Endothelial cell of umbilical vein (primary cell): ENCODE measurements around the gene DIS3L2. TPM values are rescaled to one million over a fixed set of nuclear protein-coding genes. Genes with fewer than 3 reads are reported as not detected.

Experiments
- BruUV-seq: library from RNA; stranded (reverse); fragments of 400-500 nt; replicated peaks from 2 replicates; lab custom pipeline; 2021; lab: Mats Ljungman, UMichigan
- CTCF ChIA-PET: fragments of 300-600, 350-600 bp; sonication (Branson Sonifier 250); formaldehyde crosslinking; loops from one replicate; lab custom pipeline; 2021; ENCODE audit warnings: antibody characterized with exemption, inconsistent platforms; lab: Charles Lee
- POLR2A ChIA-PET: fragments of 300-600, 350-600 bp; sonication (Branson Sonifier 250); formaldehyde crosslinking; loops from one replicate; lab custom pipeline; 2021; ENCODE audit warnings: antibody characterized with exemption, inconsistent platforms; lab: Charles Lee
- DNase-seq: peaks from one replicate; pipeline ENCODE4 v3.0.0-alpha.2; 2011; ENCODE audit warnings: low read depth, low spot score
- FAIRE-seq: peaks from 2 replicates; lab custom pipeline; 2011; peaks lifted over from hg19 to GRCh38; lab: Jason Lieb, UNC
- H2AFZ ChIP-seq: 2 replicates; pipeline ENCODE4 v1.6.0; 2012; ENCODE audit warnings: low read depth, low read length, control low read depth, inconsistent platforms
- H3K27ac ChIP-seq: 2 replicates; pipeline ENCODE4 v1.5.1; 2011; ENCODE audit warnings: low read depth, mild to moderate bottlenecking, control low read depth, low read length, moderate library complexity; ENCODE audit not compliant: insufficient read depth
- H3K27me3 ChIP-seq, 2 experiments: 2 replicates each; pipeline versions ENCODE4 v1.6.0 to v1.6.1; 2011; ENCODE audit warnings: low read length in 2 of 2, mixed read lengths in 1 of 2; ENCODE audit not compliant: control insufficient read depth in 2 of 2, insufficient read depth in 2 of 2
- H3K36me3 ChIP-seq, 2 experiments: 2 replicates in 1 of 2; 3 replicates in 1 of 2; pipeline ENCODE4 v1.5.1; 2011; ENCODE audit warnings: low read length in 2 of 2, mild to moderate bottlenecking in 1 of 2, moderate library complexity in 1 of 2; ENCODE audit not compliant: control insufficient read depth in 2 of 2, insufficient read depth in 2 of 2; ENCODE audit errors: extremely low read depth in 1 of 2
- H3K4me1 ChIP-seq: 3 replicates; pipeline ENCODE4 v1.5.1; 2011; ENCODE audit warnings: mild to moderate bottlenecking, low read length; ENCODE audit not compliant: control insufficient read depth, insufficient read depth; ENCODE audit errors: extremely low read depth
- H3K4me2 ChIP-seq: 2 replicates; pipeline ENCODE4 v1.6.1; 2011; ENCODE audit warnings: low read length, control low read depth, mixed read lengths; ENCODE audit not compliant: insufficient read depth
- H3K4me3 ChIP-seq, 3 experiments: fragments of 200-600 bp in 1 of 3; sonication (generic), shearing (Covaris generic) in 1 of 3; replicated peaks in 1 of 3; 2 replicates each; pipeline ENCODE4 v1.5.1; 2011 to 2016; ENCODE audit warnings: control low read depth in 3 of 3, low read length in 3 of 3, mild to moderate bottlenecking in 2 of 3, inconsistent platforms in 1 of 3, low read depth in 1 of 3, moderate library complexity in 1 of 3; ENCODE audit not compliant: insufficient read depth in 1 of 3
- H3K79me2 ChIP-seq: 2 replicates; pipeline ENCODE4 v1.6.0; 2012; ENCODE audit warnings: low read length, inconsistent platforms; ENCODE audit not compliant: control insufficient read depth, insufficient read depth
- H3K9ac ChIP-seq: replicated peaks from 2 replicates; pipeline ENCODE3; 2011; ENCODE audit warnings: low read length, control low read depth; ENCODE audit not compliant: insufficient read depth; ENCODE audit errors: extremely low read depth
- H3K9me1 ChIP-seq: replicated peaks from 3 replicates; pipeline ENCODE4 v1.6.0; 2011; ENCODE audit warnings: mild to moderate bottlenecking, low read length; ENCODE audit not compliant: control insufficient read depth, insufficient read depth; ENCODE audit errors: extremely low read depth
- H3K9me3 ChIP-seq: replicated peaks from 2 replicates; pipeline ENCODE4 v1.5.1; 2012; ENCODE audit warnings: low read length, inconsistent platforms; ENCODE audit not compliant: control insufficient read depth, insufficient read depth
- H4K20me1 ChIP-seq: replicated peaks from 2 replicates; pipeline ENCODE3; 2011; ENCODE audit warnings: mild to moderate bottlenecking, low read length; ENCODE audit not compliant: control insufficient read depth, insufficient read depth; ENCODE audit errors: extremely low read depth
- EZH2 ChIP-seq: IDR thresholded peaks from 2 replicates; pipeline ENCODE4 v1.6.1; 2012; ENCODE audit warnings: borderline replicate concordance, low read depth, mild to moderate bottlenecking, moderate library complexity, low read length, inconsistent platforms; ENCODE audit not compliant: severe bottlenecking
- FOS ChIP-seq: IDR thresholded peaks from 2 replicates; pipeline ENCODE4 v1.6.1; 2011; ENCODE audit warnings: mild to moderate bottlenecking, low read length, moderate library complexity, borderline replicate concordance; ENCODE audit not compliant: insufficient read depth
- GATA2 ChIP-seq: IDR thresholded peaks from 2 replicates; pipeline ENCODE4 v1.7.0; 2011; ENCODE audit warnings: low read depth, mild to moderate bottlenecking, moderate library complexity, mixed read lengths, low read length; ENCODE audit not compliant: insufficient read length, insufficient read depth
- JUN ChIP-seq: IDR thresholded peaks from 2 replicates; pipeline ENCODE4 v1.6.1; 2011; ENCODE audit warnings: borderline replicate concordance, low read depth; ENCODE audit not compliant: insufficient read length, insufficient read depth
- MYC ChIP-seq: IDR thresholded peaks from one replicate; pipeline ENCODE4 v1.6.1; 2011; ENCODE audit warnings: mild to moderate bottlenecking, low read depth, low read length
- POLR2A ChIP-seq: IDR thresholded peaks from 2 replicates; pipeline ENCODE4 v1.6.1; 2012; ENCODE audit warnings: low read depth, mild to moderate bottlenecking, control low read depth, low read length
- POLR2AphosphoS5 ChIP-seq: IDR thresholded peaks from 2 replicates; pipeline ENCODE4 v1.6.1; 2012; ENCODE audit warnings: low read depth, mild to moderate bottlenecking, control low read depth, low read length, moderate library complexity; ENCODE audit not compliant: insufficient read depth
- dilution Hi-C: fragments of 300-500 bp; cut with MboI; formaldehyde crosslinking; loops from one replicate; pipeline ENCODE4 v1.15.0; 2019; ENCODE audit warnings: low sequenced_read_pairs; ENCODE audit not compliant: extremely low pct_ligation_motif_present
- intact Hi-C: fragments of 100-400 bp; cut with micrococcal nuclease; formaldehyde crosslinking; loops from one replicate; pipeline ENCODE4 v1.10.0; 2022
- polyA plus RNA-seq, 4 experiments: library from polyadenylated mRNA; depleted of rRNA in 3 of 4; stranded (reverse) in 3 of 4; unstranded in 1 of 4; fragments of >200 nt; gene quantifications; 2 replicates each; pipeline versions ENCODE4 v1.2.1 to v1.2.3, GENCODE V29; 2011 to 2012; ENCODE audit warnings: missing spikeins in 1 of 4
- total RNA-seq: library from RNA; stranded (reverse); gene quantifications from 2 replicates; pipeline ENCODE4 v1.2.3, GENCODE V29; 2021
- TF ChIP-seq, protein P1 (sequence below), 2 donors: IDR thresholded peaks; 1 replicate in 1 of 2; 2 replicates in 1 of 2; pipeline ENCODE4 v1.5.1; 2011; ENCODE audit warnings: low read length in 2 of 2, mild to moderate bottlenecking in 2 of 2, moderate library complexity in 2 of 2, control low read depth in 1 of 2, inconsistent platforms in 1 of 2, low read depth in 1 of 2; ENCODE audit not compliant: insufficient read depth in 1 of 2; ENCODE audit errors: extremely low read depth in 1 of 2
- TF ChIP-seq, protein P2 (sequence below): IDR thresholded peaks from 2 replicates; pipeline ENCODE4 v1.6.1; 2011; ENCODE audit not compliant: insufficient read depth, insufficient read length

The DIS3L2 gene
- total and polyA plus RNA-seq, 2 donors (not counting 3 experiments of a cell fraction or from before 2014, with no cell fraction given): 14.6 to 31.2 TPM

DNA sequence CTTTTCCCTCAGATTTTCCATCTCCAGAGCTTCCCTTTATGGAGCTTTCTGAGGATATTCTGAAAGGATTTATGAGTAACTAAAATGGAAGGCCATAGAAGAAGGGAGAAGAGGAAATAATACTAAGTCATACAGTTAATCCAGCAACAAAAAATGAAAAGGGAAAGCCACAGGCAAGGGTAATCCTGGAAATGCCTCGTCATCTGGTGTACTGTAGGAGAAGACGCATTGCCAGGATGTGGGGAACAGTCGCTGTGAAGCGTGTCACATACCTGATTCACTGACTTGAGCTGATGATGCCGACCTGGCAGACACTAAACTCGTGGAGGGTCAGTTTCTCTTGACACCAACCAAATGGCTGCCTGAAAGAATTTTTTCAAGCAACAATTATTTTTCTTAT, 382.3 kb downstream of the DIS3L2 start:
- no peaks in the 10 kb centered on the region for H3K4me1 ChIP-seq
- no peak overlapping the region for H3K4me3 ChIP-seq
- intact Hi-C loops: no loop called here
- no peaks in the 10 kb centered on the region for H3K9me1 ChIP-seq
- BruUV-seq: no TSS peak
- no peak overlapping the region for H3K9ac ChIP-seq
- TF ChIP-seq GATA2 (no peak), FOS (no peak), POLR2A (no peak), JUN (no peak), EZH2 (no peak), MYC (no peak), POLR2AphosphoS5 (no peak)
- TF ChIP-seq, protein P1, sequence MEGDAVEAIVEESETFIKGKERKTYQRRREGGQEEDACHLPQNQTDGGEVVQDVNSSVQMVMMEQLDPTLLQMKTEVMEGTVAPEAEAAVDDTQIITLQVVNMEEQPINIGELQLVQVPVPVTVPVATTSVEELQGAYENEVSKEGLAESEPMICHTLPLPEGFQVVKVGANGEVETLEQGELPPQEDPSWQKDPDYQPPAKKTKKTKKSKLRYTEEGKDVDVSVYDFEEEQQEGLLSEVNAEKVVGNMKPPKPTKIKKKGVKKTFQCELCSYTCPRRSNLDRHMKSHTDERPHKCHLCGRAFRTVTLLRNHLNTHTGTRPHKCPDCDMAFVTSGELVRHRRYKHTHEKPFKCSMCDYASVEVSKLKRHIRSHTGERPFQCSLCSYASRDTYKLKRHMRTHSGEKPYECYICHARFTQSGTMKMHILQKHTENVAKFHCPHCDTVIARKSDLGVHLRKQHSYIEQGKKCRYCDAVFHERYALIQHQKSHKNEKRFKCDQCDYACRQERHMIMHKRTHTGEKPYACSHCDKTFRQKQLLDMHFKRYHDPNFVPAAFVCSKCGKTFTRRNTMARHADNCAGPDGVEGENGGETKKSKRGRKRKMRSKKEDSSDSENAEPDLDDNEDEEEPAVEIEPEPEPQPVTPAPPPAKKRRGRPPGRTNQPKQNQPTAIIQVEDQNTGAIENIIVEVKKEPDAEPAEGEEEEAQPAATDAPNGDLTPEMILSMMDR (IDR thresholded peaks at IDR 0.05; ENCODE audit: extremely low read depth in 1 of 2, insufficient read depth in 1 of 2, low read depth in 1 of 2, low read length in 2 of 2): no peak
- TF ChIP-seq, protein P2, sequence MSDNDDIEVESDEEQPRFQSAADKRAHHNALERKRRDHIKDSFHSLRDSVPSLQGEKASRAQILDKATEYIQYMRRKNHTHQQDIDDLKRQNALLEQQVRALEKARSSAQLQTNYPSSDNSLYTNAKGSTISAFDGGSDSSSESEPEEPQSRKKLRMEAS: no peak
- DNase-seq (no peak), FAIRE-seq (no peak)
- H3K27ac ChIP-seq: no peak overlapping the region
- H3K36me3 ChIP-seq: no peaks in the 10 kb centered on the region
- no peaks in the 10 kb centered on the region for H4K20me1 ChIP-seq
- H2AFZ ChIP-seq: no peak overlapping the region
- POLR2A ChIA-PET: no interaction called here
- H3K9me3 ChIP-seq: no peaks in the 10 kb centered on the region
- no peak overlapping the region for H3K4me2 ChIP-seq
- dilution Hi-C loops: no loop called here
- no peaks in the 10 kb centered on the region for H3K79me2 ChIP-seq
- CTCF ChIA-PET: interaction anchor here (1.3 to 1.6 kb wide), 2 partner anchors 8 to 22 kb away, joined by 3 read pairs; no protein-coding TSS in a partner anchor
- H3K27me3 ChIP-seq: peaks cover 0 to 3% of the 10 kb centered on the region in 2 experiments
